ENCODE results near the gene RNF13.

GRCh38 chr3:149998946-149999345 lies 185.9 kb downstream of the RNF13 start:
- TF ChIP-seq CTCF (IDR thresholded peaks at IDR 0.05) (no peak), POLR2A (IDR thresholded peaks at IDR 0.05) (no peak)

Data from breast epithelium (tissue), 3 donors.